ENCODE data around the gene ASIC4. TPM values are rescaled to one million over a fixed set of nuclear protein-coding genes. Genes with fewer than 3 reads are reported as not detected.

The ASIC4 gene
- total and polyA plus RNA-seq, 2 experiments from 2014 or later, result 0.13 to 3.6 TPM

GRCh38 chr2:219578811-219579613 lies 64.7 kb downstream of the ASIC4 start:
- H3K36me3 Mint-ChIP-seq (ENCODE audit: low read depth), result no peaks in the 10 kb centered on the region; the same call in 2 of the 3 replicates
- Histone ChIP-seq H3K4me3 (no peak overlapping the region), H3K27ac (ENCODE audit: low read depth) (no peak overlapping the region), H3K36me3 (ENCODE audit: insufficient read depth) (no peaks in the 10 kb centered on the region), H4K20me1 (replicated peaks; ENCODE audit: insufficient read depth) (no peaks in the 10 kb centered on the region), H3K4me2 (no peak overlapping the region), H3K4me1 (ENCODE audit: insufficient read depth) (peaks cover 28% of the 10 kb centered on the region), H3F3A (replicated peaks; ENCODE audit: low read depth) (0 out of 2 replicates have a peak, but pooled peaks cover 4% of the 10 kb centered on the region), H3K27me3 (ENCODE audit: insufficient read depth) (no peaks in the 10 kb centered on the region), H2AFZ (peak overlapping the region; percentile 83), H3K9me2 (ENCODE audit: insufficient read depth) (0 out of 2 replicates have a peak, but pooled peaks cover 4% of the 10 kb centered on the region), H3K79me2 (replicated peaks; ENCODE audit: insufficient read depth) (no peaks in the 10 kb centered on the region)
- no peak overlapping the region for H3K4me3 Mint-ChIP-seq
- no peak for ATAC-seq
- TF ChIP-seq POLR2AphosphoS5 (IDR thresholded peaks at IDR 0.05; ENCODE audit: low read depth) (no peak), EZH2phosphoT487 (IDR thresholded peaks at IDR 0.05; ENCODE audit: unreplicated experiment) (no peak), CTCF (conservative IDR thresholded peaks at IDR 0.05; ENCODE audit: low read depth in 2 of 2) (no peak), ETS1 (IDR thresholded peaks at IDR 0.05) (no peak), ZNF462 (CRISPR knock-in tag; IDR thresholded peaks at IDR 0.05) (no peak), STAT1 (IDR thresholded peaks at IDR 0.05; ENCODE audit: unreplicated experiment) (no peak), EZH2 (IDR thresholded peaks at IDR 0.05; ENCODE audit: low read depth, unreplicated experiment) (no peak), NANOG (IDR thresholded peaks at IDR 0.05; ENCODE audit: borderline replicate concordance) (no peak), ZNF114 (CRISPR knock-in tag; IDR thresholded peaks at IDR 0.05) (no peak), CREB1 (CRISPR knock-in tag; IDR thresholded peaks at IDR 0.05; ENCODE audit: low read depth) (no peak), ZNF331 (CRISPR knock-in tag; IDR thresholded peaks at IDR 0.05; ENCODE audit: low read depth) (no peak), REST (IDR thresholded peaks at IDR 0.05; ENCODE audit: unreplicated experiment) (no peak), JUNB (IDR thresholded peaks at IDR 0.05; ENCODE audit: unreplicated experiment) (no peak)
- no peaks in the 10 kb centered on the region for H3K9me3 Mint-ChIP-seq
- peaks cover 38% of the 10 kb centered on the region for H3K4me1 Mint-ChIP-seq
- no peak for DNase-seq (ENCODE audit: low spot score)
- H3K27me3 Mint-ChIP-seq (ENCODE audit: insufficient read depth, low read depth, poor library complexity), result peaks cover 13% of the 10 kb centered on the region
- H3K27ac Mint-ChIP-seq, result no peak overlapping the region
